Measurements from ENCODE around the gene TIE1.

TIE1 gene

GRCh38 chr1:43300378-43301094 is at the start of gene TIE1:
Gene TIE1, plus strand, starts transcription at chr1:43300982. Its CDS starts 90 bp downstream, at chr1:43301072.
- no peak for DNase-seq

DNA sequence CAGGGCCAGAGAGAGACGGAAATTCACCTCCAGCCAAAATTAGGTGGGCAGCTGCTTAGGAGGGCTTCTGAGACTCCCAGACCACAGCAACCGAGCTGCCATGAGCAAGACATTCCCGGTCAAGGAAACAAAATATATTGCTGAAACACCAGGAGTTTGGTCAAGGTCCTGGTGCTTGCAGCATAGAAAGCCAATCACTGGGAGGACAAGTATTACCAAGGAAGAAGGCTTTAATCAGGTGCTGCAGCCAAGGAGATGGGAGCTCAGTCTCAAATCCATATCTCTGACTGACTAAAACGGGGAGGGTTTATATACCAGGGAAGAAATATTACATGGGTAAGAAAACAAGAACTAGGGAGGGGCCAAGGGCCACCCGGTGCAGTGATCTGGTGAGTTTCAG is 49.8 kb upstream of the TIE1 start:
- no peak for DNase-seq

DNA sequence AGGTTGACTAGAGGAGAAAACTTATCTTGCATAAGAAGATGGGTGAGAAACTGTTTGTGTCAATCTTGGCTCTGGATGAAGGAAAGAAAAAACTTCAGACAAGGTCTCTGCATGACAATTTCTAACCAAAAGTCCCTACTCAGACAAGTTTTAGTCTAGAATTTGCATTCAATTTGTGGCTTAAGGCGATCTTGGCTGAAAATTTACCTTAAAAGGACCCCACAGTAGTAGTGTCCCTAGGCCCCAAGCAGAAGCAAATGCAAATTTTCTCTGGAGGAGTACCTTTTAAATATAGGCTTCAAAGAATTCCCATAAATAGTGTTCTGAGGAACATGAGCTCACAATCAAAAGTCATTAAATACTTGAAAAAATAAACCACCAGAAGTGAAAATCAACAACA is 48.6 kb upstream of the TIE1 start:
- no peak for DNase-seq

DNA sequence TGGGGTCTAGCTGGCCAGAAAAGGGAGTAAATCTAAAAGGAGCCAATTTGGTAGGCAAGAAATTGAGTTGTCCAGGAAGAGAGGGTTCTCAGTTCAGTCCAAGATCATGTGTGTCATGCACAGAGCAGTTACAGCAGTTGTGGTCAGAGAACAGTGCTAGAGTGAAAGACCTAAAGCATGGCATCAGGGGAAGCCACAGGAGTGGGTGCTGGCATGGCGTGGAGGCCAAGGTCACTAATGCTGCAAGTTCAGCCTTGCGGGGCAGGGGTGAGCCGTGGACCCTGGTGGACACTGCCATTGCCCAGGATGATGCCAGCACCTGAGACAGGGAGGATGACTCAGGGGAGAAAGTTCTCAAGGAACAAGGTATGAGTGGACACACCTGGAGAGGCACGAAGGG is 47.6 kb upstream of the TIE1 start:
- no peak for DNase-seq

DNA sequence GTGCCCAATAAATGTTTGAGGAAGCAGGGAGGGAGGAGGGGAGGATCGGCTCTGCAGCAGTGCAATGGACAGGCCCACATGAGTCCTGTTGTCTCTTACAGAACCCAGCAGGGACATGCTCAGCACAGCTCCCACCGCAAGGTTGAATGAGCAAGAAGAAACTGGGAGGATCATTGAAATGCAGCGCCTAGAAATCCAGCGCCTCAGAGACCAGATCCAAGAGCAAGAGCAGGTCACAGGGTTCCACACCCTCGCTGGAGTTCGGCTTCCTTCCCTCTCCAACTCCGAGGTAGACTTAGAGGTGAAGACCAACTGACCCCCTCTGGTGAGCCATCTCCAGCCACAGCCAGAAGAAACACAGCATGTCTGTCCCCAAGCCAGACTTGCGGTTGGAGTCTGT is 46.9 kb upstream of the TIE1 start:
- no peak for DNase-seq

DNA sequence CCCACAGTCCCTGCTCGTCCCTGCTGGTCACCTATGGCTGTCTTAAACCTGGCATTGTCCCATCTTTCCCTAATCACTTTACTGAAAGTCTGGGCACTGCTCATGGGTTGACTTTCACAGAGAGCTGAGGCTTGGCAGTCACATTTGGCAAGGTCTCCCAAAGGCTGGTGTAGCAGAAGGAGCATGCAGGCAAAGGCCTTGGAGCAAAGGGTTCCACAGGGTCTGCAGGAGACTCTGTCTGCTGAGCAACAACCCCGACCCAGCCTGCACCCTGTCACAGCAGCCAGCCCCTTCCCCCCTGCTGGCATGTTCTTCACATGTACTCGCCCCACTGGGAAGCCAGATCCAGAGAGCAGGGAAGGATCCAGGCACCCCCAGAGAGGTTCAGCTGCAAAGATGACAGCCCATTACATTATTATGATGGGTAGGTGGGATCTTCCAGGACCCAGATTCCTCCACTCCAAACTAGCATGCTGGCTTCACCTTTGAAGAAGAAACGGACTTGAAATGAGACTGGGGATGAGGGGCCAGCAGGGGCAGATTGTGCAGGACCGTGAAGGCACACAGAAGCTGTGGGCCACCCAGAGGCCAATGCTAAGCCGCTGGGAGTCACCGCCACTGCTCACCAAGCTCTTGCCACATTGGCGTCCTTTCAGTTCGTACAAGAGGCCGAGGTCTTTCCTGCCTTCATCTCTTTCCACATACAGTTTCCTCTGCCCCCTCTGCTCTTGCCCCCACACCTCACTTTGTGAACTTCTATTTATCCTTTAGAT is 45.2 kb upstream of the TIE1 start:
- no peak for DNase-seq

- DNase-seq = no peak
These were observed 43.9 kb upstream of the TIE1 start for GRCh38 chr1:43256675-43257570.

GRCh38 chr1:43258370-43258769 is 42.4 kb upstream of the TIE1 start:
- no peak for DNase-seq

DNA sequence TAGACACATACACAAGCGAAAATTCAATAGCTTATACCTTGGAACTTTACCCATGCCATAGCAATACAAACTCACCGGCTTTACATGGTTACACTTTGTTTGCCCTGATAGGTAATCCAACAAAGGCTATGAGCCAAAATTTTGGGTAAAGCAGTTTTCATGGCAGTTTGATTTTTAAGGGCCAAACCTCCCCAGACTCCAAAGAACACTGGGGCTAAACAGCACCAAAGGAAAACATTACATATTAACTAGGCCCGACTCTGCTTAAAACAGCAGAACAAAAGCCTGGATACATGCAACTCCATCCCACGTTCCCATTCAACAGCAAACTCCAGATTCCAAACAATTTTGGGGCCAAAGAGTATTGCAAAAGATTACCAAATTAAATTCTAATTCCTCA is 35.4 kb upstream of the TIE1 start:
- no peak for DNase-seq

- DNase-seq = no peak
These were observed 33.9 kb upstream of the TIE1 start for GRCh38 chr1:43266881-43267280.

- peak; percentile 7 for DNase-seq
These were observed 33.4 kb upstream of the TIE1 start for GRCh38 chr1:43267291-43267805.

DNA sequence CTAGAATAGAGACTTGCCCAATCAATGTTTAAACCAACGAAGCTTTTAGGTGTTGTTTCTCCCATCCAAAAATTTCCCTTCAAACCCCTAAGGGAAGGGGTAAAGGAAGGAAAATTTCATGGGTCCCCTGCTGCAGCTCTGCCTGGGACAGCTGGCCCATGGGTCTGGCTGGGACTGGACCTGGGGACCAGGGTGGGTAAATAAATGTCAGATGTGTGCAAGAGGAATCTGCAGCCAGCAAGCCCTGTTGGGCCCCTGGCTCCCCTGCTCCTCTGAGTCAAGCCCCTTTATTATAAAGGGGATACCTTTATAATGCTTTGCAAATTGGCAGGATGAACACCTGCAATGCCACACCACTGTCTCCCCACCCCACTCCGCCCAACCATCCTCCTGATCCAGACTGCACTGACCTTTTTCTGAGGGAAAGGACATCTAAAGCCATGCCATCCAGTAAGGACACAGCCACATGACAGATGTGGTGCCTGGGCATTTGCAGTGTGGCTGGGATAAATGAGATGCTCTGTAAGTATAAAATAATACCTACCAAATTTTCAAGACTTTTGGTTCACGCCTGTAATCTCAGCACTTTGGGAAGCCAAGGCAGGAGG is 32.9 kb upstream of the TIE1 start:
- DNase-seq = no peak

DNA sequence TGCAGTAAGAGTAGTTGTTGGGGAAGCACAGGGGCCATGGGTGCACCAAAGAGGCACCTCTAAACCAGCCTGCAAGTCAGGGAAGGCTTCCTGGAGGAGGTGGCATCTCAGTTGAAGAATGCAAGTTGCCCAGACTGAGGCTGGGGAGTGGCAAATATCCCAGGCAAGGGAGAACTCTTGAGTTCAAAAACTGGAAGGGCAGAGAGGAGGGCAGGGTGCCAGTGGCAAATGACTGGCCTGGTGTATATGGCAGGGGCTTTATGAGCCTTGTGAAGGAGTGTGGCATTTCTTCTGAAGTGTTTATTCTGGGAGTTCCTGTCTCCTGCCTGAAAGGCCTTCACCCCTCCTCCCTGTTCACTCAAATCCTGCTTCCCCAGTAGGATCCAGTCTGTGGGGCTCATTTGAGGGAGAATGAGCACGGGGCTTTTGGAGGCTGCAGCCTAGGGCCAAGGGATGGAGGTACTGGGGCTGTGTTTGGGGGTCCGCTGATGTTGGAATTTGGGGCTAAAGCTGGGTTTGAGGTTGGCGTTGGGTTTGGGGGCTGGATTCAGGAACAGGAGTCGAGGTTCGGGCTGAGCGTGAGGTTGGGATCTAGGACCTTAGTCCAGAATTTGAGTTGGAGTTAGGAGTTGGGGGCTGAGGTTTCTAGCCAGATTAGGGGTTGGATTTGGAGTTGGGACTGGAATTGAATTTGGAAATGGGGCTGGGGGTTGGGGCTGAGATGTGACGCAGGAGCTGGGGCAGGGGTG is 31.0 kb upstream of the TIE1 start, which contains the start of gene TMEM125:
Gene TMEM125 (plus strand): TSS at position 357 of the 749 bp plus-strand sequence. CDS start 2,740 bp downstream, outside the sequence.
- no peak for DNase-seq

- DNase-seq = no peak
These were observed 30.2 kb upstream of the TIE1 start for GRCh38 chr1:43270421-43271095.

DNA sequence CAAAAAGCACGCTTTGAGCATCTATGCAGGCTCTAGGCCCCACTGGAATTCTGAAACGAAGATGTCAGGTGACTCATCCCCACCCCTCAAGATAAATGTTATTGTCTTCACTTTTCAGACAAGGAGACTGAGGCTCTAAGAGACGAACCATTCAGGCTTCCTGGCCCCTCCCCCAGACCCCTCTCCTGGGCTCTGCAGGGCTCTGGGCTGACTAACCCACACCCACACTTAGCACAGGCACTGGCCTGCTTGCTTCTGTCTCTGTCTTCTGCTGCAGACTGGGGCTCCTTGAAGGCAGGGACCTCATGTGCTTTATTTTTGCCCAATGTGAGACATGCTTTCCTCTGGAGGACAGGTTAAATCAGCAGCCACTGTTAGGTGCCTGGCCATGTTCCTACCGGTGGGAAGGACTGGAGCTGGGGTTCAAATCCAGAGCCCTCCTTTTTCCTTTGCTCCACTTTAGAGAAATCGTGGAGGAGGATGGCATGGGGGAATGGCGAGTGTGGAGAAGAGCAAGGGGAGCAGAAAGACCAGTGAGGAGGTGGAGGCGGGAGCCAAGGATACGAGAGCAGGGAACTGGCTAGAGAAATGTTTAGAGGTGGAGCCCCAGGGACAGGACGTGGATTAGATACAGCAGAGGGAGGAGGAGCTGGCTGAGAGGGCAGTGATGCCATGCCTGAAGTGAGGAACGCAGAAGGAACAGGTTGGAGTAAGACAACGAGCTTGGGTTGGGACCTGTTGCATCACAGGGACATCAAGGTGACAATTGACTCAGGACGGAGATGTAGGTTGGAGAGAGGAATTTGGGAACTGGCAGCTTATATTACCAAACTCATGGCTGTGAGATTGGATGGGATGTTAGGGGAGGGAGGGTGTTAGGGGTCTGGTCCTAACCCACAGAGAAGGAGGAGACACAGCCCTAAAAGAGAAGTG is 29.3 kb upstream of the TIE1 start:
- DNase-seq = no peak

DNA sequence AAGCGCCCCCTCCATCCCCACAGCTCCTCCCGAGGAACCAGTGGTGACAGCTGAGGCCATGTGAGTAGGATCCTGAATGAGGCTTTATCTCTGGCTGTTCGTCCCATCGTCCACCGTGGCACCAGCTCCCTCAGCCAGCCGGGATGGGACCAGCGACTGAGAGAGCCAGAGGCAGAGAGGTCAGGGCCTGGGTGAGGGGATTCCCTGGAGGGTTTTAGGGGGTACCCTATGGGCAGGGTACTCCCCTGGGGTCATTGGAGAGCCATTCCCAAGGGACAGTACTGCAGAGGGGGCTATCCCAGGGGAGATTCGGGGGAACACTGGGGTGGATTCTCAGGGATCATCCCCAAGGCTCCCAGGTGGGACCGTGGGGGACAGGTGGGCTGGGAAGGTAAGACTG is 28.6 kb upstream of the TIE1 start:
- no peak for DNase-seq

- no peak for DNase-seq
These were observed 27.9 kb upstream of the TIE1 start for GRCh38 chr1:43272576-43273571.

- DNase-seq = no peak
These were observed 27.1 kb upstream of the TIE1 start for GRCh38 chr1:43273708-43274107.
